Peyer's patch (tissue), 4 donors: ENCODE data around the gene ST7.

Source experiments
- POLR2A ChIP-seq, 2 donors: fragments of 450-650 bp; IDR thresholded peaks; one replicate each; pipeline ENCODE4 v1.5.1; 2017; ENCODE audit warnings: antibody characterized with exemption in 2 of 2, mild to moderate bottlenecking in 2 of 2, moderate library complexity in 2 of 2
- TF ChIP-seq, protein P1 (sequence below), 6 experiments: fragments of 450-650 bp in 4 of 6; fragments of 200-600 bp in 2 of 6; sonication (generic) in 1 of 6; IDR thresholded peaks; one replicate each; pipeline ENCODE4 v1.5.1; 2017 to 2019; ENCODE audit warnings: antibody characterized with exemption in 6 of 6, mild to moderate bottlenecking in 3 of 6, moderate library complexity in 1 of 6

DNA sequence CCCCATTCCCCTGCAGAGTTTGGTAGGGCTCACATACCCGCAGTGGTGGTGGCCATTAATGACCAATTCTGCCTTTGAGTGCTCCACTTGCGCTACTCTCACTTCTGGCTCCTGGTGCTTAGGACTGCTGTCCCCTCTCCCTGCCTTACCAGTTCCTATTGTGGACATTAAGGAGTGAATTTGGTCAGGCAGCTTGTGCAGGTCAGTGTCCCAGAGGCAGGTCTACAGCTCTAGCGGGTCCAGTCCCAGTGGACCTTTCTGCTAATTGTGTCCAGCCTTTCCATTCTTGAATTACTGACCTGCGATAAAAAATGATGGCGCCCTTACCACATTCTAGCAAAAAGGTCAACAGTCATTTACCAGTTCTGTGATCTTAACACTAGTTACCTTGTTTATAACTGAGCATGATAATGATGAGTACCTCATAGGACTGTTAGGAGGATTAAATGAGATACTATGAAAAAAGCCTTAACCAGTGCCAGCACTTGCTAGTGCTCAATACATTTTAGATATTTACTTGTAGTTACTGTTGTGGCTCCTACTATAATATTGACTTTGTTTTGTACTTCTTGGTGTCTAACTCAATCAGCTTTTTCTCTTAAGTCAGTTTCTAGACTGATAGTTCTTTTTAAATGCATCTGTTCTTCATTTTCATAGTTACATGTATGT is 14.1 kb downstream of the ST7 start:
- TF ChIP-seq, protein P1, sequence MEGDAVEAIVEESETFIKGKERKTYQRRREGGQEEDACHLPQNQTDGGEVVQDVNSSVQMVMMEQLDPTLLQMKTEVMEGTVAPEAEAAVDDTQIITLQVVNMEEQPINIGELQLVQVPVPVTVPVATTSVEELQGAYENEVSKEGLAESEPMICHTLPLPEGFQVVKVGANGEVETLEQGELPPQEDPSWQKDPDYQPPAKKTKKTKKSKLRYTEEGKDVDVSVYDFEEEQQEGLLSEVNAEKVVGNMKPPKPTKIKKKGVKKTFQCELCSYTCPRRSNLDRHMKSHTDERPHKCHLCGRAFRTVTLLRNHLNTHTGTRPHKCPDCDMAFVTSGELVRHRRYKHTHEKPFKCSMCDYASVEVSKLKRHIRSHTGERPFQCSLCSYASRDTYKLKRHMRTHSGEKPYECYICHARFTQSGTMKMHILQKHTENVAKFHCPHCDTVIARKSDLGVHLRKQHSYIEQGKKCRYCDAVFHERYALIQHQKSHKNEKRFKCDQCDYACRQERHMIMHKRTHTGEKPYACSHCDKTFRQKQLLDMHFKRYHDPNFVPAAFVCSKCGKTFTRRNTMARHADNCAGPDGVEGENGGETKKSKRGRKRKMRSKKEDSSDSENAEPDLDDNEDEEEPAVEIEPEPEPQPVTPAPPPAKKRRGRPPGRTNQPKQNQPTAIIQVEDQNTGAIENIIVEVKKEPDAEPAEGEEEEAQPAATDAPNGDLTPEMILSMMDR (IDR thresholded peaks at IDR 0.05) = no peak
- no peak for TF ChIP-seq POLR2A (IDR thresholded peaks at IDR 0.05)
